Transverse colon (tissue), 3 donors: ENCODE data around the gene KRTAP10-10.

Experiments used
- CTCF ChIP-seq, 5 experiments: fragments of 200-600 bp in 3 of 5; fragments of 450-650 bp in 2 of 5; sonication (generic) in 3 of 5; IDR thresholded peaks; 1 replicate in 2 of 5; 2 replicates in 3 of 5; pipeline ENCODE4 v1.5.1; 2016 to 2017; ENCODE audit warnings: antibody characterized with exemption in 5 of 5, inconsistent platforms in 3 of 5, mild to moderate bottlenecking in 2 of 5, moderate library complexity in 1 of 5
- EP300 ChIP-seq: sonication (generic); formaldehyde crosslinking; IDR thresholded peaks from one replicate; pipeline ENCODE4 v1.6.1; 2017; ENCODE audit warnings: antibody characterized with exemption, low read depth
- POLR2A ChIP-seq: fragments of 450-650 bp; IDR thresholded peaks from one replicate; pipeline ENCODE4 v1.6.1; 2016; ENCODE audit warnings: antibody characterized with exemption, mild to moderate bottlenecking, moderate library complexity

GRCh38 chr21:44658913-44659595 is 21.9 kb downstream of the KRTAP10-10 start:
- TF ChIP-seq CTCF (IDR thresholded peaks at IDR 0.05) (no peak), EP300 (no peak), POLR2A (no peak)
